Upper lobe of right lung (tissue), 1 donor: ENCODE measurements around the gene GOLT1B. TPM values are rescaled to one million over a fixed set of nuclear protein-coding genes. Genes with fewer than 3 reads are reported as not detected.

Experiments used
- ATAC-seq: fragments of 200-7000 bp; cut with Tn5 transposase; one replicate; pipeline ENCODE4 v1.9.1; 2020; ENCODE audit warnings: mild to moderate bottlenecking, moderate library complexity
- DNase-seq: peaks from one replicate; pipeline ENCODE4 v3.0.0-alpha.2; 2020
- H3K27ac ChIP-seq: fragments of 200-600 bp; one replicate; pipeline ENCODE4 v1.8.0; 2022
- H3K27me3 ChIP-seq: fragments of 200-600 bp; one replicate; pipeline ENCODE4 v1.8.0; 2022; ENCODE audit warnings: mild to moderate bottlenecking
- H3K36me3 ChIP-seq: fragments of 200-600 bp; one replicate; pipeline ENCODE4 v1.8.0; 2022
- H3K4me1 ChIP-seq: fragments of 200-600 bp; one replicate; pipeline ENCODE4 v1.8.0; 2022
- H3K4me3 ChIP-seq: fragments of 200-600 bp; one replicate; pipeline ENCODE4 v1.8.0; 2022; ENCODE audit warnings: mild to moderate bottlenecking
- H3K9me3 ChIP-seq: fragments of 200-600 bp; one replicate; pipeline ENCODE4 v1.8.0; 2022
- CTCF ChIP-seq: fragments of 200-600 bp; IDR thresholded peaks from one replicate; pipeline ENCODE4 v1.8.0; 2022; ENCODE audit warnings: antibody characterized with exemption
- intact Hi-C: fragments of 100-400 bp; cut with DNase I; formaldehyde crosslinking; loops from one replicate; pipeline ENCODE4 v1.11.0; 2022
- total RNA-seq: library from RNA; stranded (reverse); fragmentation: NEBNext Ultra II Directional; extraction: Animal tissue kit (Norgen Biotek cat#: 25700); gene quantifications from one replicate; pipeline ENCODE4 v1.2.1, GENCODE V29; 2021
- donor health status: DM: no; HTN: yes; CAD: no; lungs with severe emphysema.

GOLT1B gene
- total RNA-seq, 1 donor from 2014 or later: 25.0 TPM

- Histone ChIP-seq H3K4me1 (no peaks in the 10 kb centered on the region), H3K9me3 (no peaks in the 10 kb centered on the region), H3K36me3 (no peaks in the 10 kb centered on the region), H3K27ac (no peak overlapping the region), H3K27me3 (no peaks in the 10 kb centered on the region), H3K4me3 (no peak overlapping the region)
- no peak for ATAC-seq
- intact Hi-C loops: no loop called here
- no peak for TF ChIP-seq CTCF
- no peak for DNase-seq
Measured at GRCh38 chr12:21558100-21558679, 56.6 kb downstream of the GOLT1B start.

GRCh38 chr12:21559855-21560569 lies 58.4 kb downstream of the GOLT1B start:
- no peak for ATAC-seq
- intact Hi-C loops: no loop called here

GRCh38 chr12:21561158-21561557 lies 59.6 kb downstream of the GOLT1B start:
- no peaks in the 10 kb centered on the region for H3K27me3 ChIP-seq
- H3K36me3 ChIP-seq: no peaks in the 10 kb centered on the region
- DNase-seq: no peak
- intact Hi-C loops: no loop called here
- H3K9me3 ChIP-seq: no peaks in the 10 kb centered on the region
- no peaks in the 10 kb centered on the region for H3K4me1 ChIP-seq
- no peak for ATAC-seq
- no peak for TF ChIP-seq CTCF
- H3K4me3 ChIP-seq: no peak overlapping the region
- H3K27ac ChIP-seq: no peak overlapping the region

More at GRCh38 chr12:21559855-21560569, 58.4 kb downstream of the GOLT1B start:
- Histone ChIP-seq H3K4me1 (no peaks in the 10 kb centered on the region), H3K27ac (no peak overlapping the region), H3K4me3 (no peak overlapping the region), H3K27me3 (no peaks in the 10 kb centered on the region), H3K36me3 (no peaks in the 10 kb centered on the region), H3K9me3 (no peaks in the 10 kb centered on the region)
- TF ChIP-seq CTCF: no peak
- no peak for DNase-seq

GRCh38 chr12:21562859-21563258 lies 61.3 kb downstream of the GOLT1B start:
- intact Hi-C loops: no loop called here
- ATAC-seq (no peak), DNase-seq (no peak)
- no peaks in the 10 kb centered on the region for H3K27me3 ChIP-seq
- H3K36me3 ChIP-seq: no peaks in the 10 kb centered on the region
- H3K27ac ChIP-seq: no peak overlapping the region
- no peak overlapping the region for H3K4me3 ChIP-seq
- no peaks in the 10 kb centered on the region for H3K9me3 ChIP-seq
- TF ChIP-seq CTCF: no peak
- H3K4me1 ChIP-seq: no peaks in the 10 kb centered on the region

- intact Hi-C loops: no loop called here
- ATAC-seq (no peak), DNase-seq (no peak)
Measured at GRCh38 chr12:21566223-21566906, 64.8 kb downstream of the GOLT1B start.

More at GRCh38 chr12:21566223-21566906, 64.8 kb downstream of the GOLT1B start:
- Histone ChIP-seq H3K4me1 (no peaks in the 10 kb centered on the region), H3K36me3 (no peaks in the 10 kb centered on the region), H3K27me3 (no peaks in the 10 kb centered on the region), H3K9me3 (no peaks in the 10 kb centered on the region), H3K4me3 (no peak overlapping the region), H3K27ac (no peak overlapping the region)
- TF ChIP-seq CTCF: no peak
